GM12891 (cell line): ENCODE measurements around the gene RGS5.

ENCODE experiments used
- DNase-seq: peaks from one replicate; pipeline ENCODE4 v3.0.0; 2011; ENCODE audit warnings: low spot score; ENCODE audit not compliant: insufficient read length
- FAIRE-seq: peaks from 2 replicates; lab custom pipeline; 2011; peaks lifted over from hg19 to GRCh38; lab: Jason Lieb, UNC
- PAX5 ChIP-seq: IDR thresholded peaks from 2 replicates; pipeline ENCODE4 v1.6.1; 2011; ENCODE audit warnings: low read length, moderate library complexity, mild to moderate bottlenecking; ENCODE audit not compliant: insufficient read depth, severe bottlenecking
- POLR2A ChIP-seq: IDR thresholded peaks from 2 replicates; pipeline ENCODE4 v1.6.1; 2011; ENCODE audit warnings: low read depth, low read length, control low read depth
- POLR2AphosphoS5 ChIP-seq: IDR thresholded peaks from 2 replicates; pipeline ENCODE4 v1.6.1; 2011; ENCODE audit warnings: low read depth, low read length, control low read depth
- POU2F2 ChIP-seq: IDR thresholded peaks from 2 replicates; pipeline ENCODE4 v1.6.1; 2011; ENCODE audit warnings: low read depth, mild to moderate bottlenecking, control low read depth, low read length, moderate library complexity
- SPI1 ChIP-seq: IDR thresholded peaks from 2 replicates; pipeline ENCODE4 v1.6.1; 2011; ENCODE audit warnings: low read depth, low read length, control low read depth
- TAF1 ChIP-seq: IDR thresholded peaks from 2 replicates; pipeline ENCODE4 v1.6.1; 2011; ENCODE audit warnings: low read depth, low read length, control low read depth

The RGS5 gene

GRCh38 chr1:163213626-163214025 lies 10.9 kb upstream of the RGS5 start:
- TF ChIP-seq TAF1 = no peak
- TF ChIP-seq SPI1 = no peak
- TF ChIP-seq POU2F2 = no peak
- no peak for TF ChIP-seq POLR2A
- TF ChIP-seq PAX5 = no peak
- TF ChIP-seq POLR2AphosphoS5 = no peak
- FAIRE-seq = no peak
- DNase-seq = no peak

- TF ChIP-seq POLR2AphosphoS5 (no peak), POU2F2 (no peak), PAX5 (no peak)
- FAIRE-seq = no peak
These were observed 9.0 kb upstream of the RGS5 start for GRCh38 chr1:163211667-163212066.

GRCh38 chr1:163205513-163205912 lies 2.8 kb upstream of the RGS5 start:
- FAIRE-seq (no peak), DNase-seq (no peak)
- TF ChIP-seq TAF1 (no peak), POLR2AphosphoS5 (no peak), PAX5 (no peak), POU2F2 (no peak), SPI1 (no peak), POLR2A (no peak)

More at GRCh38 chr1:163211667-163212066, 9.0 kb upstream of the RGS5 start:
- no peak for DNase-seq

- TF ChIP-seq PAX5 = no peak
- TF ChIP-seq TAF1 = no peak
- no peak for TF ChIP-seq POLR2A
- no peak for TF ChIP-seq POLR2AphosphoS5
- DNase-seq (no peak), FAIRE-seq (no peak)
These were observed 845 bp upstream of the RGS5 start for GRCh38 chr1:163203561-163203960.

GRCh38 chr1:163201906-163202305 lies 810 bp downstream of the RGS5 start:
- TF ChIP-seq POLR2AphosphoS5 (no peak), PAX5 (no peak), TAF1 (no peak), POLR2A (no peak), POU2F2 (no peak), SPI1 (no peak)
- no peak for DNase-seq
- no peak for FAIRE-seq

GRCh38 chr1:163197022-163197421 lies 5.7 kb downstream of the RGS5 start:
- no peak for TF ChIP-seq POLR2AphosphoS5
- TF ChIP-seq PAX5 = no peak
- TF ChIP-seq TAF1 = no peak
- no peak for TF ChIP-seq POLR2A
- no peak for TF ChIP-seq SPI1
- no peak for TF ChIP-seq POU2F2
- DNase-seq (no peak), FAIRE-seq (no peak)

GRCh38 chr1:163196449-163196787 lies 6.3 kb downstream of the RGS5 start:
- no peak for FAIRE-seq
- DNase-seq = no peak

GRCh38 chr1:163195728-163196448 lies 6.8 kb downstream of the RGS5 start:
- DNase-seq (no peak), FAIRE-seq (no peak)
- TF ChIP-seq POLR2AphosphoS5 (no peak), TAF1 (no peak), PAX5 (no peak), POLR2A (no peak), POU2F2 (no peak), SPI1 (no peak)

More at GRCh38 chr1:163196449-163196787, 6.3 kb downstream of the RGS5 start:
- no peak for TF ChIP-seq POLR2AphosphoS5
- TF ChIP-seq POLR2A = no peak
- TF ChIP-seq PAX5 = no peak
- TF ChIP-seq SPI1 = no peak
- TF ChIP-seq TAF1 = no peak
- TF ChIP-seq POU2F2 = no peak

- FAIRE-seq (no peak), DNase-seq (no peak)
- peak; percentile 70 for TF ChIP-seq SPI1
- no peak for TF ChIP-seq PAX5
- TF ChIP-seq TAF1 = no peak
These were observed 11.4 kb downstream of the RGS5 start for GRCh38 chr1:163191301-163191700.

- no peak for TF ChIP-seq POU2F2
- TF ChIP-seq TAF1 = no peak
- no peak for TF ChIP-seq SPI1
- TF ChIP-seq PAX5 = no peak
- no peak for TF ChIP-seq POLR2AphosphoS5
- TF ChIP-seq POLR2A = no peak
- DNase-seq (no peak), FAIRE-seq (no peak)
These were observed 13.8 kb downstream of the RGS5 start for GRCh38 chr1:163188947-163189346.

GRCh38 chr1:163187849-163188248 lies 14.9 kb downstream of the RGS5 start:
- TF ChIP-seq POLR2A (no peak), TAF1 (no peak), POLR2AphosphoS5 (no peak), PAX5 (no peak), SPI1 (no peak), POU2F2 (no peak)
- no peak for DNase-seq
- FAIRE-seq = no peak

GRCh38 chr1:163186862-163187261 lies 15.9 kb downstream of the RGS5 start:
- TF ChIP-seq SPI1 (no peak), PAX5 (no peak), POLR2A (no peak), POLR2AphosphoS5 (no peak), TAF1 (no peak), POU2F2 (no peak)
- DNase-seq (no peak), FAIRE-seq (no peak)
